ENCODE measurements around the gene BORCS8. TPM values are rescaled to one million over a fixed set of nuclear protein-coding genes. Genes with fewer than 3 reads are reported as not detected.
"Not testable (repeated sequence)": the region's sequence is repeated elsewhere in the genome, so short reads cannot be mapped to it uniquely, and the experiment has no call there.

The BORCS8 gene
- total RNA-seq, 2 experiments from 2014 or later = 19.5 to 25.3 TPM

GRCh38 chr19:19176950-19177349, 15.0 kb downstream of the BORCS8 start:
- DNase-seq (no peak), ATAC-seq (no peak)
- H3K4me3 Mint-ChIP-seq = no peak overlapping the region
- peaks cover 2% of the 10 kb centered on the region for H3K9me3 Mint-ChIP-seq (ENCODE audit: low read depth)
- ChIA-PET CTCF (interaction anchor here (0.6 kb wide), 2 partner anchors 8 to 226 kb away, joined by 3 read pairs; no protein-coding TSS in a partner anchor), POLR2A (no interaction called here)
- H3K27me3 Mint-ChIP-seq = no peaks in the 10 kb centered on the region
- H3K4me1 Mint-ChIP-seq = no peaks in the 10 kb centered on the region
- intact Hi-C loops (cut with DNase I, micrococcal nuclease) = no loop called here
- no peak overlapping the region for H3K27ac Mint-ChIP-seq
- peaks cover 19% of the 10 kb centered on the region for H3K36me3 Mint-ChIP-seq (ENCODE audit: low read depth)

GRCh38 chr19:19173243-19173642, 18.7 kb downstream of the BORCS8 start:
- intact Hi-C loops (cut with DNase I, micrococcal nuclease); DNase-seq; H3K4me3 Mint-ChIP-seq; ATAC-seq; H3K36me3 Mint-ChIP-seq (ENCODE audit: low read depth); H3K27me3 Mint-ChIP-seq; H3K9me3 Mint-ChIP-seq (ENCODE audit: low read depth); POLR2A ChIA-PET; H3K27ac Mint-ChIP-seq: not testable (repeated sequence)
- CTCF ChIA-PET = interaction anchor here (0.5 to 1.8 kb wide), 3 partner anchors 17 to 73 kb away, joined by 3 to 9 read pairs (median 3); no protein-coding TSS in a partner anchor
- H3K4me1 Mint-ChIP-seq = peaks cover 13% of the 10 kb centered on the region

GRCh38 chr19:19171821-19172532, 20.0 kb downstream of the BORCS8 start:
- intact Hi-C loops (cut with DNase I, micrococcal nuclease) = no loop called here
- Mint-ChIP-seq H3K27me3 (no peaks in the 10 kb centered on the region), H3K9me3 (ENCODE audit: low read depth) (no peaks in the 10 kb centered on the region), H3K4me3 (no peak overlapping the region), H3K27ac (no peak overlapping the region), H3K4me1 (peaks cover 13% of the 10 kb centered on the region), H3K36me3 (ENCODE audit: low read depth) (peaks cover 7% of the 10 kb centered on the region)
- ChIA-PET CTCF (interaction anchor here (1.4 kb wide), 1 partner anchor 26 kb away, joined by 3 read pairs; no protein-coding TSS in a partner anchor), POLR2A (no interaction called here)
- DNase-seq (no peak), ATAC-seq (no peak)

GRCh38 chr19:19170873-19171672, 20.9 kb downstream of the BORCS8 start:
- Mint-ChIP-seq H3K9me3 (ENCODE audit: low read depth) (no peaks in the 10 kb centered on the region), H3K27ac (no peak overlapping the region), H3K4me1 (peaks cover 13% of the 10 kb centered on the region), H3K36me3 (ENCODE audit: low read depth) (peaks cover 2% of the 10 kb centered on the region), H3K4me3 (no peak overlapping the region), H3K27me3 (no peaks in the 10 kb centered on the region)
- intact Hi-C loops (cut with DNase I, micrococcal nuclease) = no loop called here
- DNase-seq (no peak), ATAC-seq (no peak)
- POLR2A ChIA-PET = no interaction called here
- CTCF ChIA-PET = interaction anchor here (1.4 kb wide), 1 partner anchor 25 kb away, joined by 3 read pairs; no protein-coding TSS in a partner anchor

GRCh38 chr19:19170053-19170872, 21.7 kb downstream of the BORCS8 start, which contains the start of gene MEF2B:
Gene MEF2B, minus strand, starts transcription at chr19:19170263. Its CDS starts 19,528 bp downstream, at chr19:19150735.
- DNase-seq = peak; percentile 90
- Mint-ChIP-seq H3K27me3 (no peaks in the 10 kb centered on the region), H3K4me1 (peaks cover 13% of the 10 kb centered on the region), H3K27ac (no peak within 1 kb of the TSS), H3K4me3 (no peak within 1 kb of the TSS), H3K9me3 (ENCODE audit: low read depth) (no peaks in the 10 kb centered on the region), H3K36me3 (ENCODE audit: low read depth) (no peaks in the 10 kb centered on the region)
- ChIA-PET CTCF (interaction anchor here (0.7 to 1.4 kb wide), 4 partner anchors 14 to 55 kb away, joined by 3 to 4 read pairs (median 3); no protein-coding TSS in a partner anchor), POLR2A (no interaction called here)
- intact Hi-C loops (cut with DNase I, micrococcal nuclease) = no loop called here
- ATAC-seq = peak; percentile 93

- ATAC-seq = no peak
- Mint-ChIP-seq H3K27me3 (no peaks in the 10 kb centered on the region), H3K4me3 (no peak overlapping the region), H3K4me1 (peaks cover 13% of the 10 kb centered on the region), H3K27ac (no peak overlapping the region), H3K36me3 (ENCODE audit: low read depth) (no peaks in the 10 kb centered on the region), H3K9me3 (ENCODE audit: low read depth) (no peaks in the 10 kb centered on the region)
- ChIA-PET CTCF (interaction anchor here (0.7 to 1.5 kb wide), 5 partner anchors 13 to 56 kb away, joined by 3 to 4 read pairs (median 3); no protein-coding TSS in a partner anchor), POLR2A (no interaction called here)
- DNase-seq = no peak
- intact Hi-C loops (cut with DNase I, micrococcal nuclease) = no loop called here
Observed at GRCh38 chr19:19169236-19170052, 22.5 kb downstream of the BORCS8 start.

- POLR2A ChIA-PET = no interaction called here
- Mint-ChIP-seq H3K36me3 (ENCODE audit: low read depth) (no peaks in the 10 kb centered on the region), H3K27me3 (no peaks in the 10 kb centered on the region), H3K27ac (no peak overlapping the region), H3K4me3 (no peak overlapping the region), H3K9me3 (ENCODE audit: low read depth) (no peaks in the 10 kb centered on the region), H3K4me1 (peaks cover 13% of the 10 kb centered on the region)
- intact Hi-C loops (cut with DNase I, micrococcal nuclease) = no loop called here
- CTCF ChIA-PET = interaction anchor here (0.6 kb wide), 1 partner anchor 32 kb away, joined by 3 read pairs; no protein-coding TSS in a partner anchor
- DNase-seq (no peak), ATAC-seq (no peak)
Observed at GRCh38 chr19:19167612-19168011, 24.3 kb downstream of the BORCS8 start.

GRCh38 chr19:19165396-19165795, 26.6 kb downstream of the BORCS8 start:
- Mint-ChIP-seq H3K27ac (no peak overlapping the region), H3K9me3 (ENCODE audit: low read depth) (no peaks in the 10 kb centered on the region), H3K4me1 (peaks cover 8% of the 10 kb centered on the region), H3K27me3 (no peaks in the 10 kb centered on the region), H3K4me3 (no peak overlapping the region), H3K36me3 (ENCODE audit: low read depth) (no peaks in the 10 kb centered on the region)
- ChIA-PET CTCF (no interaction called here), POLR2A (no interaction called here)
- DNase-seq = no peak
- no peak for ATAC-seq
- intact Hi-C loops (cut with DNase I, micrococcal nuclease) = no loop called here

- ATAC-seq = no peak
- intact Hi-C loops (cut with DNase I, micrococcal nuclease) = no loop called here
- H3K4me3 Mint-ChIP-seq = no peak overlapping the region
Observed at GRCh38 chr19:19162495-19162894, 29.5 kb downstream of the BORCS8 start.

GRCh38 chr19:19160461-19161035, 31.4 kb downstream of the BORCS8 start:
- Mint-ChIP-seq H3K27me3 (no peaks in the 10 kb centered on the region), H3K4me1 (no peaks in the 10 kb centered on the region), H3K9me3 (ENCODE audit: low read depth) (no peaks in the 10 kb centered on the region), H3K27ac (no peak overlapping the region), H3K4me3 (no peak overlapping the region), H3K36me3 (ENCODE audit: low read depth) (peaks cover 12% of the 10 kb centered on the region)
- ChIA-PET POLR2A (no interaction called here), CTCF (interaction anchor here (1.9 kb wide), 1 partner anchor 14 kb away, joined by 7 read pairs; no protein-coding TSS in a partner anchor)
- no peak for ATAC-seq
- intact Hi-C loops (cut with DNase I, micrococcal nuclease) = no loop called here
- no peak for DNase-seq

More at GRCh38 chr19:19162495-19162894, 29.5 kb downstream of the BORCS8 start:
- DNase-seq = no peak
- Mint-ChIP-seq H3K27me3 (no peaks in the 10 kb centered on the region), H3K9me3 (ENCODE audit: low read depth) (no peaks in the 10 kb centered on the region), H3K36me3 (ENCODE audit: low read depth) (no peaks in the 10 kb centered on the region), H3K27ac (no peak overlapping the region), H3K4me1 (no peaks in the 10 kb centered on the region)
- ChIA-PET CTCF (interaction anchor here (0.6 kb wide), 1 partner anchor 603 kb away, joined by 3 read pairs; no protein-coding TSS in a partner anchor), POLR2A (no interaction called here)
